Activated naive CD4-positive, alpha-beta T cell treated with anti-CD3 and anti-CD28 coated beads, Interleukin-2, amount 50 U/mL, for 72 hours (primary cell): ENCODE measurements around the gene PMEPA1. TPM values are rescaled to one million over a fixed set of nuclear protein-coding genes. Genes with fewer than 3 reads are reported as not detected.

ENCODE experiments used
- ATAC-seq, 2 donors: fragments of 150-1000 bp; cut with Tn5 transposase; 2 replicates each; pipeline ENCODE4 v1.10.0; 2021; ENCODE audit warnings: mild to moderate bottlenecking in 2 of 2, moderate library complexity in 2 of 2
- DNase-seq, 2 donors: peaks; one replicate each; pipeline ENCODE4 v3.0.0; 2021 to 2022; ENCODE audit warnings: low spot score in 2 of 2
- H3K27ac Mint-ChIP-seq, 2 donors: one replicate each; pipeline ENCODE4 v1.8.0; 2022; ENCODE audit warnings: mild to moderate bottlenecking in 2 of 2, mixed read lengths in 2 of 2
- H3K36me3 Mint-ChIP-seq, 2 donors: one replicate each; pipeline ENCODE4 v1.8.0; 2022; ENCODE audit warnings: mixed read lengths in 2 of 2
- H3K9me3 Mint-ChIP-seq, 2 donors: one replicate each; pipeline ENCODE4 v1.8.0; 2022; ENCODE audit warnings: mixed read lengths in 2 of 2
- total RNA-seq, 2 donors: library from RNA; stranded (reverse); gene quantifications; one replicate each; pipeline ENCODE4 v1.2.3, GENCODE V29; 2022

The PMEPA1 gene
- total RNA-seq, 2 donors from 2014 or later: 2.2 to 3.9 TPM

DNA sequence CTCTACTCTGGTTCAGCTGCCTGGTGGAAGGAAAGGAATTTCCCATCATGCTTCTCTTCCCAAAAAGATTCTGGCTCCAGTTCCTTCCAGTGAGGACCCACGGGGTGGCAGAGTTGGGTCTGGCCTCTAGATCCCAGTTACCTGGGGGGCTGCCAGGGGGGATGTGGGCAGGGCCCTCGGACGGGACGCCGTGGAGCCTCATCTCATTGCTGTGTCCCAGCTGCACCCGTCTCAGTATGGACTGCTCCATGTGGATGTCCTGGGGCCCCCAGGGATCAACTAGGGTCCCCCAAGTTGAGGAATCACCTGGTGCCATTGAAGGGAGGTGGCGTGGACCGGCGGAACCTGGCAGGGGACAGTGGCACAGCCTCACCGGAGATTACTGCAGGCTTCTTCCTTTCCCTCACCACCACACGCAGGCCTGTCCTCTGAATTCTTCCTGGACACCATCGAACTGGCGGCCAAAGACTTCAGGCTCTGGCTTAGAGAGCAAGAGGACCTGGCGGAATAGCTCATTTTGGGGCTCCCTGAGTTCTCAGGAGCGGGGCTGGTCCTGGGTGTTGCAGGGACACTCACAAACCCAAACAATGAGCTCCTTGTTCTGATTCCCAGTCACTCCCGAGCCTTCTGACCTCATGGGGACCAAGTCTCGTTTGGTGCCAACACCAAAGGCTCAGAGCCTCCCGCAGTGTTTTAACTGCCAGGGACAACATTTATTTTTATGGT, 98.1 kb downstream of the PMEPA1 start:
- DNase-seq: no peak

GRCh38 chr20:57610261-57610952, 99.4 kb downstream of the PMEPA1 start:
- peak in 1 of 2 donors; percentile 49 for DNase-seq
- Mint-ChIP-seq H3K36me3 (peaks cover 0 to 5% of the 10 kb centered on the region in 2 donors), H3K9me3 (no peaks in the 10 kb centered on the region), H3K27ac (peak overlapping the region in 1 of 2 donors; percentile 71)
- ATAC-seq: no peak

More for the DNA sequence above, 98.1 kb downstream of the PMEPA1 start:
- ATAC-seq: no peak
- H3K9me3 Mint-ChIP-seq: no peaks in the 10 kb centered on the region
- H3K27ac Mint-ChIP-seq: no peak overlapping the region
- peaks cover 0 to 5% of the 10 kb centered on the region in 2 donors for H3K36me3 Mint-ChIP-seq

DNA sequence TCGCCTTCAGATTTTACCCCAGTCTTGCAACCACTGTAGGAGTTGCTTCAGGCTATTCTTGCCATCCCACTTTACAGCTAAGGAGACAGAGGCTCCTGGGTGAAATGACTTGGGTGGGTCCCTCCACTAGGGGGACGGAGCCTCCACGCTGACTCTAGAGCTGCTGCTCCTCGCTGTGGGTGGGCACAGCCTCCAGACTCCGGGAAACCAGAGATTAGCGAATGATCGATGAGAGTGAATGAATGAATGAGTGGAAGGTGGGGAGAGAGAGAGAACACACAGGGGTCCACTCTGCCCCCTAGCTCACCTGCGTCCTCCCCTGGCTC, 100.0 kb downstream of the PMEPA1 start:
- H3K36me3 Mint-ChIP-seq: peaks cover 0 to 5% of the 10 kb centered on the region in 2 donors
- DNase-seq: peak in 1 of 2 donors; percentile 20
- H3K9me3 Mint-ChIP-seq: no peaks in the 10 kb centered on the region
- H3K27ac Mint-ChIP-seq: no peak overlapping the region
- no peak for ATAC-seq

GRCh38 chr20:57609086-57609841, 100.6 kb downstream of the PMEPA1 start:
- DNase-seq (peak in 1 of 2 donors; percentile 42), ATAC-seq (no peak)
- no peaks in the 10 kb centered on the region for H3K9me3 Mint-ChIP-seq
- no peak overlapping the region for H3K27ac Mint-ChIP-seq
- H3K36me3 Mint-ChIP-seq: no peaks in the 10 kb centered on the region

- ATAC-seq (no peak), DNase-seq (peak in 1 of 2 donors; percentile 16)
- Mint-ChIP-seq H3K27ac (no peak overlapping the region), H3K9me3 (no peaks in the 10 kb centered on the region), H3K36me3 (no peaks in the 10 kb centered on the region)
Observed at GRCh38 chr20:57608516-57608915, 101.3 kb downstream of the PMEPA1 start.

GRCh38 chr20:57605878-57606277, 103.9 kb downstream of the PMEPA1 start:
- DNase-seq (no peak), ATAC-seq (no peak)
- Mint-ChIP-seq H3K9me3 (no peaks in the 10 kb centered on the region), H3K27ac (no peak overlapping the region), H3K36me3 (no peaks in the 10 kb centered on the region)

DNA sequence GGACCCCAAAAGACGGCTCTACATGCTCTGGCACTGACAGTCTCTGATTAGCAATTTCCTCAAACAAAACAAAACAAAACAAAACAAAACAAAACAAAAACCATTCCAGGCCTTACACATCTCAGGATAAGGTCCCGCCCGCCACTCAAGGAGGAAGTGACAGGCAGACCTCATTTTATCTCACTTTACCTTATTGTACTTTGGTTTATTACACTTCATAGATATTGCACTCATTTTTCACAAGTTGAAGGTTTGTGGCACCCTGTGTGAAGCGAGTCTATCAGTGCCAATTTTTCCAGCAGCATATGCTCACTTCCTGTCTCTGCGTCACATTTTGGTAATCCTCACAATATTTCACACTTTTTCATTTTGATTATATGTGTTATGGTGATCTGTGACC, 104.8 kb downstream of the PMEPA1 start:
- DNase-seq (no peak), ATAC-seq (no peak)
- Mint-ChIP-seq H3K27ac (no peak overlapping the region), H3K36me3 (no peaks in the 10 kb centered on the region), H3K9me3 (no peaks in the 10 kb centered on the region)

- no peaks in the 10 kb centered on the region for H3K9me3 Mint-ChIP-seq
- no peak for ATAC-seq
- H3K36me3 Mint-ChIP-seq: no peaks in the 10 kb centered on the region
- H3K27ac Mint-ChIP-seq: no peak overlapping the region
- DNase-seq: no peak
Observed at GRCh38 chr20:57603120-57603519, 106.7 kb downstream of the PMEPA1 start.

- ATAC-seq (no peak), DNase-seq (no peak)
- Mint-ChIP-seq H3K36me3 (no peaks in the 10 kb centered on the region), H3K9me3 (no peaks in the 10 kb centered on the region), H3K27ac (peak overlapping the region in 1 of 2 donors; percentile 17)
Observed at GRCh38 chr20:57601737-57602136, 108.1 kb downstream of the PMEPA1 start.

DNA sequence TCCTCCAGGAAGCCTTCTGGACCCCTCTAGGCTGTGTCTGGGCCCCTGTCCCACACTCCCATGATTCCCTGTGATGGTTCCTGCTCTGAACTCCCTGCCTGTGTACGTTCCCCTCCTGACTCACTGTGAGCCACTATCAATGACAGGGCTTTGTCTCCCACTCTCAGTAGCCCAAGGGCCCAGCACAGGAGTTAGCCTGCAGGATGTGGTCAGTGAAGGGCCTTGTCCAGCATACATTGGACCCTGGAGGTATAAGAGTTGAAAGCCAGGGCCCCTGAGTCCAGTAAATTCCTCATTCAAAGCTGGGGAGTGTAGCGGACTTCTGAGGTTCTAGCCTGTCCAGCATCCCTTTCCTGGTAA, 108.6 kb downstream of the PMEPA1 start:
- ATAC-seq (peak in 1 of 2 donors; percentile 4), DNase-seq (no peak)
- H3K36me3 Mint-ChIP-seq: no peaks in the 10 kb centered on the region
- no peak overlapping the region for H3K27ac Mint-ChIP-seq
- H3K9me3 Mint-ChIP-seq: no peaks in the 10 kb centered on the region

GRCh38 chr20:57600320-57601210, 109.2 kb downstream of the PMEPA1 start:
- no peaks in the 10 kb centered on the region for H3K9me3 Mint-ChIP-seq
- no peak overlapping the region for H3K27ac Mint-ChIP-seq

GRCh38 chr20:57598491-57598890, 111.3 kb downstream of the PMEPA1 start:
- Mint-ChIP-seq H3K36me3 (no peaks in the 10 kb centered on the region), H3K9me3 (no peaks in the 10 kb centered on the region), H3K27ac (no peak overlapping the region)
- DNase-seq (no peak), ATAC-seq (no peak)

More at GRCh38 chr20:57600320-57601210, 109.2 kb downstream of the PMEPA1 start:
- no peaks in the 10 kb centered on the region for H3K36me3 Mint-ChIP-seq
- ATAC-seq: peak in 1 of 2 donors; percentile 72
- DNase-seq: no peak

Other genes with a start within 250 kb of the PMEPA1 start
- gene CTCFL, start 184.9 kb downstream of the PMEPA1 start, total RNA-seq: not detected
- not detected for gene PCK1, start 148.9 kb downstream of the PMEPA1 start, total RNA-seq
- gene ZBP1, start 89.6 kb downstream of the PMEPA1 start, total RNA-seq: 1 to 10 TPM in 1 of 2 donors, under 1 TPM in 1; 0.16 to 1.1 TPM